CD1c-positive myeloid dendritic cell (primary cell): ENCODE results near the gene BCAS3.
A peak's percentile ranks its signal among the peaks of the same experiment; 100 is the strongest.
"Not testable (repeated sequence)": the region's sequence is repeated elsewhere in the genome, so short reads cannot be mapped to it uniquely, and the experiment has no call there.

Experiments used
- DNase-seq: peaks from one replicate; pipeline ENCODE4 v3.0.0-alpha.2; 2016; ENCODE audit errors: extremely low spot score

Gene BCAS3

GRCh38 chr17:61127960-61128359 is 450.3 kb downstream of the BCAS3 start:
- DNase-seq, result no peak

DNA sequence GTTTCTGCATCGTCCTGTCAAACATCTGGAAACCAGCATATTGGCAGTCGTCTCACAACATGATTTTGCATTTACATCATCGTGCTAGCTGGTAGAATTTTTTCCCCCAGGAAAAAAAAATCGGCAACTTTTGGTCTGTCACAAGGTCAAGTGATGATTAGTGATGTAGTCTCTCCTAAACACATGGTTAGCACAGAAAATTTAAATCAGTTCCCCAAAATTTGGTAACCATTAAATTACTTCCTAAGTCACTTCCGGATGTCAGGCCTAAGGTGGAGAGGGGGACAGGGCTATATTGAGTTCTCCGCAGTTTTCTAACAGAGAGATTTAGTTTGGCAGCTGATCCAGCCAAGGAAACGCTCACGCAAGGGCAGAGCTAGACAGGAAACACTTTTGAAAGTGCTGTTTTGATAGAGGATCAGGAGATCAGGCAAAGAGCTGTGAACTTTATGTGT is 451.0 kb downstream of the BCAS3 start:
- DNase-seq, result no peak

DNA sequence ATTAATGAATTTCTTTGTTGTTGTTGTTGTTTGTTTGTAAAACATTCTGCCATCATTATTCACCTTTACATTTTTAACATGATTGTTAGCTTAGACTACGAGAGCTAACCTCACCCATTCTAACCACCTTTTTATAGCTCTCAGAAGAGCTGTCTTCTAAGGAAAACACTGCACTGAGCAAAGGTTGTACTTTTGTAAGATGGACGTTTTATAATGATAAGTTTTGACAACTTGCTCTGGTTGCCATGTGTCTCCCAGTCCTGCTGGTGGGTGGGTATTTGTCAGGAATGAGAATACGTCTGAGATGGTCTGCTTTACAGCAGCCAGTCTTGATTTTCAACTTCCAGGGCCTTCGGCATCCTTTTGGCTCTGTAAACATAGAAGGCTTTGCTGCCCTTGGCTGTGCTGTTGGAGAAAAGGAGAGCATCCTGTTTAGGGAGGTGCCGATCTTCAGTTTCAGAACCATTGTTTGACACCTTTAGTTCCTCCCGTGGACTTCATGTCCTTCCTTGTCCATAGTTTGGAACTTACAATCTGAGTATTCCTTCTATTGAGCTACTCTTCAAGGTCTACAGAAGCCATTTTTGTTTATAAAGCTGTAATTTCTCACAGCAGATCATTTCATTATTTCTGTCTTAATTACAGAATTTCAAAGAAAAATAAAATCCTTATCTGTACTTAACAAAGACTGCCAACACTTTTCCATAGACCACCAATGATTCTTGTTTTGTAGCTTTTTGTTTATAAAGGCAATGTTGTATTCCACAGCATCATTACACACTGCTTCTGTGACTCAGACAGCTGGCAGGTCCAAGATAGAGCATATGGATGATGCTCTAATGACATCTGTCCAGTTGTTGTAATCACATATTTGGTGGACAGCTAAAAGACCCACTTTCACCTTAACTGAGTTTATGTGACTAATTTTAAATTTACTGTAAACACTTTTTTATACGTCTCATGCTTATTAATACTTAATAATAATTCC is 451.9 kb downstream of the BCAS3 start:
- no peak for DNase-seq

GRCh38 chr17:61130330-61130729 is 452.7 kb downstream of the BCAS3 start:
- DNase-seq, result peak; percentile 55

- DNase-seq, result no peak
Measured at GRCh38 chr17:61131585-61131984, 453.9 kb downstream of the BCAS3 start.

DNA sequence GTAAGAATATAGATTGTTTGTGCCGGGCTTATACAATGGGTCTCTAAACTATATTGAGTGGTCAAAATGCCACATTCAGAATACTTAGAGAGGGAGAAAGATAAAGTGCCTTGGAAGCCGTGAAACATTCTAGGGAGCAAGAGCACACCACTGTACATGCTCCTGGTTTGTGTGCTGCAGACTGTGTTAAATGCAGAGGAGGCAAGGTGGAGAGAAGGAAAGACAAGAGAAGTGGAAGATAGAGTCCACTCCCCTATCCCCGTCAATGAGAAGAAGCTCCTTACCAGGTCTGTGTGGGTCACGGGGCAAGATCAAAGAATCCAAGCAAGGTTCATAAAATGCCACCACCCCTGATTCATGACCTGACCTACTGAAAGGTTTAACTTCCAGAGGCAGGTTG is 454.9 kb downstream of the BCAS3 start:
- no peak for DNase-seq

DNA sequence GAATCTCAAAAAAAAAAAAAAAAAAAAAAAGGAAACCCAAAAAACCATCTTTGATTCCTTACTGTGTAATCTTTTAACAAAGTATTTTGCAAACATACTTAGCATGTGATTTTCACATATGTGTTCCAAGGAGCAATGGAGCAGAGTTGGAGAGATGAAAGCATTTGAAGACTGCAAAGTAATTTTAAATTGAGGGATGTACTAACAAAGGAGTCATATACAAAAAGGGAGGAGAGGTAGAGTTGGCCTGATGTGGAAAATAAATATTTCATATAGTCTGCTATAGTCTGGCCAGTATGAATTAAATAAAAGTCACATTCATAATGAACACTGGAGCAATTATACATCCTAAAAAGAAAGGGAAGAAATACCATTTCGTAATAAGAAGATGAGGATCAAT is 456.2 kb downstream of the BCAS3 start:
- DNase-seq, result no peak

- no peak for DNase-seq
Measured at GRCh38 chr17:61134551-61135235, 457.0 kb downstream of the BCAS3 start.

- DNase-seq, result no peak
Measured at GRCh38 chr17:61135782-61136181, 458.1 kb downstream of the BCAS3 start.

DNA sequence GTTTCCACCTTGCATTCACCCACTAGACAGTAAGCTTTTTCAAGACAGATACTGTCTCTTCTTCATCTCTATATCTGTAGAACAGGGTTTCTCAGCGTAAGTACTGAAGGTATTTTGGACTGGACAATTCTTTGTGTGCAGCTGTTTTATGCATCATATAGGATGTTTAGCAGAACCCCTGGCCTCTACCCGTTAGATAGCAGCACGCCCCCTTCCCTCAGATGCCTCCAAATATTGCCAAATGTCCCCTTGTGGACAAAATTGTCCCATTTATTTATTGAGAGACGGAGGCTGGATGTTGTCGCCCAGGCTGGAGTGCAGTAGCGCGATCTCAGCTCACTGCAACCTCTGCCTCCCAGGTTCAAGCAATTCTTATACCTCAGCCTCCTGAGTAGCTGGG is 458.6 kb downstream of the BCAS3 start:
- DNase-seq, result no peak

- DNase-seq, result peak; percentile 72
Measured at GRCh38 chr17:61139219-61139618, 461.6 kb downstream of the BCAS3 start.

DNA sequence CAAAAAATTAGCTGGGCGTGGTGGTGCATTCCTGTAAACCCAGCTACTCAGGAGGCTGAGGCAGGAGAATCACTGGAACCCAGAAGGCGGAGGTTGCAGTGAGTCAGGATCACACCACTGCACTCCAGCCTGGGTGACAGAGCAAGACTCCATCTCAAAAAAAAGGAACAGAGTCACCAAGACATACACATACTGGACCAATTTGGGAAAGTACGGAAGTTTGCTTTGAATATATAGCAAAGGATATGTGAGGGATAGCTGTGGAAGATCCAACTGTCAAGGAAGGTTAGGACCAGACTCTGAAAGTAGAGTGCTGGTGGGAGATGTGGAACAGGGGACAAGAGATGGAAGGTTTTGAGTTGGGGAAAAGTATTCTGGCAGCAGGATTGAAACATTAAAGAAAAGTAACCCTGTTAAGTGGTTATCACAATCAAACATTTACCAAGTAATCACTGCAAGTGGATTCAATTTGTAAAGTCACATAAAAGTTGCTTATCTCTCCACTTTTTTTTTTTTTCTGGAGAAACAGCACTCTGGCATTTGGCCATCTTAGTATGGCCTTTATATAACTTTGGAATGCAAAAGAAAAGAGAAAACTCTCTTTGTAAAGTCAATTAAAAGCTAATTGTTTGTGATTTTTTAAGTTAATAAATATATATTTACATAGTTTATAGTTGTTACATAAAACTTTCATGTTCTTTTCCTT is 462.6 kb downstream of the BCAS3 start:
- no peak for DNase-seq

DNA sequence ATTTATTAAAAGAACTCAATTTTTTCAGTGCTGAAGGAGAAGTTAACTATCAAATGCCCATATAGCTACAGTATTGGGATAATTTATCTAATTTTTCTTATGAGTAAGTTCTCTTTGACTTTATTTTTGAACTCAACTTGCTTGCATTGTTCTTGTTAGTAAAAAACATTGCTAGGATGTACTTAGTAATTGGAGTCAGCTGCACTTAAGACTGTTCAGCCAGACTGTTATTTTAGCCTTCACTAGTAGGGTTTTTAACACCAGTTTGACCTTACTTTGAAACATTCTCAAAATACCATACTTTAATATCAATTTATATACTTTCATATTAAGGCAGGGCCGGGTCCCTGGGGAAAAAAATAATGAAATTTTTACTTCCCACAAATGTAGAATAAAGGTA is 465.4 kb downstream of the BCAS3 start:
- no peak for DNase-seq

DNA sequence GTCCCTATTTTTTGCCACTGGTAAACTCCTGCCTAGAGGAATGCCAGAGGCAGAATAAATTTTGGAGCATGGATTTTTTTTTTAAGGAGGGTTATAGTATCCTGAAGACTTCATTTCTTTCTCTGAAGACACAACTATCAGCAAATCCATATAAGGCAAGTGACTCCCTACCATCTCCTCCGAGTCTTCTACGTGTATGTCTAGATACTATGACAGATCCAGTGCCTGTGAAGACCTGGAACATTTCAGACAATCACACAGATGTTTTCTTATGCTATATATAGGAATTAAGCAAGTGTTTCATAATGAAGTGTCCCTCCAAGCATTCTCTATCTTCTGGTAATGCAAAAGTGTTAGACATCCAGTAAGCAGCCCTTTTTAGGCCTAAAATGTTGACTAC is 466.5 kb downstream of the BCAS3 start:
- no peak for DNase-seq

DNA sequence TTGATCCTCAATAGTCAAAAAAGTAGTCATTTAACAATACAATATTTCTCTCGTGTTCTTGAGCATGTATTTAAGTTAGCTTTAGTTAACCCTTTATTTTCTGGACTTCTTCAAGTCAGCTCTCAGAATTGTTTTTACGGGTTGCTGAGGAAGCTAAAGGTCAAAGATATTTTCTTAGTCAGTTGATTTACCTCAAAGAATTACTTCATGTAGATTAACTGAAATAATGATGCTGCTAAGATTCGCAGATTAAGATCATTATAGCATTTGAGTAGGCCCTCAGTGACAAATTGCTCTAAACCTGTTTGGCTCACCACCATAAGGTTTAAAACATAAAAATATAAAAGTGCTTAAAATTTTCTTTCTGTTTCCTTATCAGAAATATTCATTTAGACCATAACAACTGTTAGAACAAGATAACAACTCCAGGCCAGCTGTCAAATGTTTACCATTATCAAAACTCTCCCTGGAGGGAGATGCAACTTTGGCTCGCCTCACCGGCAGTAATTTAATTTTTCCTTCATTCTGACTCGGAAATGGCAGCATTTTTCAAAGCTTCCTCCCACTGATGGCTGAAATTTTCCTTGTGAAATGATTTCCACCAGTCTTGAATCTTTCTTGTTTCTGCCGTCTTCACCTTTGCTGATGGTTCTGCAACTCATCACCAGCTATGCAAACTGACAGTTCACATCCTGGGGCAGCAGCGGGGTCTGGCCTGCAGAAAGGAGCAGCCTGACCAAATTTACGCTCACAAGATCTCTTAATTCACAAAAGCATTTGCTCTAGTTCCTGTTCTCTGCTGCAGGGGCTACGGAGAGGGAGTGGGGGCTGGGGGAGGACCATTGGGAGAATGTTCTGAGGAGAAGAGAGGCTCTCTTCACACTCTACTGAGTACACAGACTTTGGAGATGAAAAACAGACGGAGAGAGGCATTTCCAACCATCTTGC is 467.2 kb downstream of the BCAS3 start:
- no peak for DNase-seq

GRCh38 chr17:61146833-61147232 is 469.2 kb downstream of the BCAS3 start:
- DNase-seq, result not testable (repeated sequence)

DNA sequence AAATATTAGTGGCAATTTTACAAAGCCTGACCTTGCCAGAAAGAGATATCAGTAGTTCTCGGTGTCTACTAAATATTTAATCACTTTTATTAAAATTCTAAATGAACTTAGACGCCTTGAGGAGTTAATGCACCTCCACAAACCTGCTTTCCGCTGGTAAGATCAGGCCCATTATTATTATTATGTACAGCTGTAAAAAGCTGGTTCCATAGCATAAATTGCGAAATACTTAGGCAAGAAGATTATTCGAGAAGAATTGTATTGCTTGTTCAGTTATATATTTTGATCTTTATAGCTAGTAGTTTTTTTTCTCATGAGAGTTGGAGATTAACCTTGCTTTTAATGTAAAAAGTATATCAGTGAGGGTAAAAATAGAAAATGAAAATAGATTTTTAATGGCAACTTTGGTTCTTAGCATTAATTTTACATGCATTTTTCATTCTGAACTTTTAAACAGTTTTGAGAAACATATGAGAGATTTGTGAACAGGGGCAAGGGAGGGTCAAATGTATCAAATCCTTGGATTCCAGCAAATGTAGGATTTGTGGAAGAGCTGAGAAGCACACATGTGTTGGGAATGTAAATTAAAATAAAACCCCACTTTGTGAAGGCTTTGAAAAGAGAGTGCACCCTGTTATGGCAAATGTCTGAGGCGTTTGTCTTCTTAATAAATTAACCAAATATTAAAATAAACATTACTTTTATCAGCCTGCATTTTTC is 471.6 kb downstream of the BCAS3 start:
- DNase-seq, result no peak

- DNase-seq, result no peak
Measured at GRCh38 chr17:61149862-61150362, 472.3 kb downstream of the BCAS3 start.

DNA sequence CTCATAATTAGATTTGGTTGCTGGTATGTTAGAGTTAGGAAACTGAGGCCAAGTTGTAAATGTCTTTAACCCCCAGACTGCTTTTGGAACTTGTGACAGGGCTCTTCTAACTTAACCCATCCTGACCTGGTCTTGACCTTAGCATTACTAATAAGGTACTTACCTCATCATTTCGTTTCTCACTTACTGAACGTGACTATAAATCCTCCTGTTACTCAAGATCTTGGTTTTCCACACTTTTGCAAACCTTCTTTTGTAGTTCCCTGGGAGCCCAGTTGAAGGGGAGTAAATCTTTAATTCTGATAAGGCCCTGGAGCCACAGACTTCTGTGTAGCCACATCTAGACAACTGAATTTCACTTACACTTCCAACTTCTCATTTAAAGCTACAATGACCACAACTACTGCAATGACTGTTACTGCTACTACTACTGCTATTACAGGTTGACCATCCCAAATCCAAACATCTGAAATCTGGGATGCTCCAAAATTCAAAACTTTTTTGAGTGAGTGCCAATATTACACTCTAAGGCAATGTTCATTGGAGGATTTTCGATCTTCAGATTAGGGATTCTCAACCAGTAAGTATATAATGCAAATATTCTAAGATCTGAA is 473.1 kb downstream of the BCAS3 start:
- no peak for DNase-seq

DNA sequence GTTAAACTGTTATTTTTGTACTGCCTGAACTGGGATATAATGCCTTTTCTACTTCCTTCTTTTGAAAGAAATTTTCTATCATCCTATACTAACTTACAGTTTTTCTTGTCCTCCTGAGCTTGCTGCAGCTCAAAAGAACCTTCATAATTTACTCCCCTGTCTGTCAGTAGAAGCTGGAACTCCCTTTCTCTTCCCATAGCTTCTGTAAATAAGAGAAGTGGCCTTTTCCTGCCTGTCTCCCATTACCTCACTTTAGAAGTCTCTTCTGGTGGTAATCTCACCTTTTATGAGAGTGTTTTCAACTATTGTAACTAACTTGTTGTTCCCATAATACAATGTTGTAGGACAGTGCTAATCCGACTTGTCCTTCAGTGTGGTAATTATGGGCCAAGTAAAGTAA is 475.2 kb downstream of the BCAS3 start:
- no peak for DNase-seq
